K562 (cell line): Measurements from ENCODE around the gene YTHDF1. TPM values are rescaled to one million over a fixed set of nuclear protein-coding genes. Genes with fewer than 3 reads are reported as not detected.

Source experiments
- ATAC-seq: fragments of 200-7000 bp; cut with Tn5 transposase; 3 replicates; pipeline ENCODE4 v1.9.1; 2020; ENCODE audit warnings: moderate library complexity
- BruUV-seq: library from RNA; stranded (reverse); fragments of 400-500 nt; replicated peaks from 2 replicates; lab custom pipeline; 2021; lab: Mats Ljungman, UMichigan
- CTCF ChIA-PET: fragments of 300-600 bp; formaldehyde crosslinking; extraction: SDS; loops from one replicate; lab custom pipeline; 2021; ENCODE audit warnings: low intra/inter-chr PET ratio; lab: Yijun Ruan, JAX
- POLR2A ChIA-PET: fragments of 300-600, 350-650 bp; sonication (Branson Sonifier 250); formaldehyde crosslinking; extraction: SDS; loops from one replicate; lab custom pipeline; 2021; ENCODE audit warnings: antibody characterized with exemption, inconsistent platforms; lab: Yijun Ruan, JAX
- DNase-seq, 4 experiments: peaks; one replicate each; pipeline versions ENCODE4 v3.0.0 to v3.0.0-alpha.2; 2011 to 2018; ENCODE audit warnings: low spot score in 3 of 4, mixed read lengths in 3 of 4; ENCODE audit errors: extremely low read depth in 1 of 4
- FAIRE-seq: peaks from 2 replicates; lab custom pipeline; 2011; peaks lifted over from hg19 to GRCh38; lab: Jason Lieb, UNC
- H2AFZ ChIP-seq: 2 replicates; pipeline ENCODE4 v1.6.0; 2011; ENCODE audit warnings: low read depth, low read length, control low read depth, inconsistent platforms
- H3K27ac ChIP-seq: fragments of 200-600 bp; 3 replicates; pipeline ENCODE4 v1.8.0; 2011; ENCODE audit warnings: low read depth, mild to moderate bottlenecking, control low read depth, inconsistent platforms, low read length, moderate library complexity, mixed read lengths; ENCODE audit errors: extremely low read depth
- H3K27me3 ChIP-seq, 2 experiments: fragments of 300-600 bp in 1 of 2; 2 replicates in 1 of 2; 3 replicates in 1 of 2; pipeline versions ENCODE4 v1.6.0 to v1.8.0; 2011; ENCODE audit warnings: inconsistent platforms in 2 of 2, low read length in 2 of 2, mild to moderate bottlenecking in 1 of 2, mixed read lengths in 1 of 2, moderate library complexity in 1 of 2; ENCODE audit not compliant: control insufficient read depth in 2 of 2, insufficient read depth in 2 of 2
- H3K36me3 ChIP-seq: fragments of 300-600 bp; 3 replicates; pipeline ENCODE4 v1.8.0; 2011; ENCODE audit warnings: mild to moderate bottlenecking, low read length, inconsistent platforms; ENCODE audit not compliant: control insufficient read depth, insufficient read depth
- H3K4me1 ChIP-seq, 2 experiments: fragments of 200-600 bp in 1 of 2; replicated peaks in 1 of 2; 2 replicates in 1 of 2; 3 replicates in 1 of 2; pipeline versions ENCODE4 v1.5.1 to v1.8.0; 2011; ENCODE audit warnings: inconsistent platforms in 2 of 2, low read length in 2 of 2, mild to moderate bottlenecking in 1 of 2, mixed read lengths in 1 of 2, moderate library complexity in 1 of 2; ENCODE audit not compliant: control insufficient read depth in 2 of 2, insufficient read depth in 2 of 2
- H3K4me2 ChIP-seq: 2 replicates; pipeline ENCODE4 v1.6.1; 2011; ENCODE audit warnings: low read length, control low read depth, inconsistent platforms, mixed read lengths; ENCODE audit not compliant: insufficient read depth
- H3K4me3 ChIP-seq: fragments of 200-600 bp; sonication (generic), shearing (Covaris generic); 2 replicates; pipeline ENCODE4 v1.5.1; 2016; ENCODE audit warnings: control low read depth, inconsistent platforms
- H3K79me2 ChIP-seq: fragments of 200-600 bp; 3 replicates; pipeline ENCODE4 v1.8.0; 2011; ENCODE audit warnings: low read length, inconsistent platforms; ENCODE audit not compliant: control insufficient read depth, insufficient read depth
- H3K9ac ChIP-seq, 2 experiments: 2 replicates each; pipeline versions ENCODE4 v1.6.0 to v1.6.1; 2011; ENCODE audit warnings: low read depth in 2 of 2, low read length in 2 of 2, control low read depth in 1 of 2, inconsistent platforms in 1 of 2, mild to moderate bottlenecking in 1 of 2, mixed read lengths in 1 of 2; ENCODE audit not compliant: insufficient read depth in 1 of 2
- H3K9me1 ChIP-seq: one replicate; pipeline ENCODE4 v1.6.0; 2011; ENCODE audit warnings: inconsistent platforms, mild to moderate bottlenecking, low read length, moderate library complexity; ENCODE audit not compliant: control insufficient read depth, insufficient read depth
- H3K9me3 ChIP-seq: replicated peaks from 2 replicates; pipeline ENCODE4 v1.5.1; 2011; ENCODE audit warnings: low read depth, low read length, inconsistent platforms; ENCODE audit not compliant: control insufficient read depth, insufficient read depth
- H4K20me1 ChIP-seq: replicated peaks from 2 replicates; pipeline ENCODE4 v1.6.1; 2011; ENCODE audit warnings: low read length, inconsistent platforms, mixed read lengths; ENCODE audit not compliant: control insufficient read depth, insufficient read depth
- EGR1 ChIP-seq: fragments of 450-650 bp; conservative IDR thresholded peaks from 2 replicates; pipeline ENCODE4 v1.6.1; 2017; ENCODE audit warnings: mild to moderate bottlenecking
- GTF2B ChIP-seq: IDR thresholded peaks from 2 replicates; pipeline ENCODE4 v1.6.1; 2011; ENCODE audit not compliant: insufficient read length; ENCODE audit errors: extremely low read depth
- WGBS: fragments of 100-300 bp; shearing (Covaris generic); methylation state at CpG from one replicate; pipeline ENCODE4 v1.1.6; 2016; ENCODE audit warnings: low coverage, mixed read lengths; ENCODE audit not compliant: insufficient coverage; ENCODE audit errors: missing lambda C conversion rate; 5-methylcytosine and 5-hydroxymethylcytosine counted together
- in situ Hi-C: fragments of 300-500 bp; cut with MboI; formaldehyde crosslinking; loops from 4 replicates; pipeline ENCODE4 v1.15.0; 2018; ENCODE audit warnings: inconsistent platforms, mixed read lengths
- intact Hi-C: fragments of 100-400 bp; cut with micrococcal nuclease; formaldehyde crosslinking; loops from 2 replicates; pipeline ENCODE4 v1.14.2; 2022
- polyA plus RNA-seq, 8 experiments: library from polyadenylated mRNA; depleted of rRNA in 4 of 8; stranded (reverse) in 5 of 8; unstranded in 3 of 8; fragments of >200 nt; fragmentation: Nextera tagmentation in 2 of 8; fragmentation: Illumina TruSeq in 1 of 8; extraction: Ambion mirVana in 2 of 8; extraction: Trizol in 1 of 8; gene quantifications; 2 replicates each; pipeline versions ENCODE4 v1.2.1 to v1.2.3, GENCODE V29; 2011 to 2014; ENCODE audit warnings: inconsistent platforms in 1 of 8, missing spikeins in 1 of 8
- total RNA-seq, 7 experiments: library from RNA; depleted of rRNA in 6 of 7; stranded (reverse); fragments of >200 nt in 6 of 7; fragmentation: Illumina TruSeq in 2 of 7; extraction: Trizol in 2 of 7; gene quantifications; 2 replicates each; pipeline versions ENCODE4 v1.2.1 to v1.2.3, GENCODE V29; 2011 to 2021; ENCODE audit warnings: low replicate concordance in 1 of 7

YTHDF1 gene
- total and polyA plus RNA-seq, 9 of the 15 experiments (the other 6 are each of a cell fraction or from before 2014, with no cell fraction given): 10.1 to 42.4 (median 27.8) TPM

- CTCF ChIA-PET: no interaction called here
- Histone ChIP-seq H3K9ac (no peak overlapping the region; a peak in 1 of 4 replicates), H3K79me2 (no peaks in the 10 kb centered on the region), H3K36me3 (no peaks in the 10 kb centered on the region), H3K4me1 (peaks cover 0 to 9% of the 10 kb centered on the region in 2 experiments; a peak in 2 of 5 replicates), H3K4me3 (no peak overlapping the region), H2AFZ (no peak overlapping the region), H3K9me3 (no peaks in the 10 kb centered on the region), H3K27ac (no peak overlapping the region), H3K27me3 (peaks cover 18 to 57% of the 10 kb centered on the region in 2 experiments; a peak in 4 of 5 replicates), H3K4me2 (no peak overlapping the region), H4K20me1 (peaks cover 17% of the 10 kb centered on the region), H3K9me1 (peaks cover 3% of the 10 kb centered on the region)
- POLR2A ChIA-PET: no interaction called here
- 8% methylated on average over 22 of the region's 23 CpGs for WGBS
- intact Hi-C loops: no loop called here
- in situ Hi-C loops: no loop called here
- ATAC-seq: no peak
- BruUV-seq: no TSS peak
- TF ChIP-seq EGR1: no peak
- TF ChIP-seq GTF2B: no peak
- no peak for FAIRE-seq
- DNase-seq: no peak
These were observed 47.9 kb downstream of the YTHDF1 start for GRCh38 chr20:63167918-63168520.
